AG09309 (cell line): ENCODE data around the gene AMBRA1.

Source experiments
- DNase-seq: peaks from one replicate; pipeline ENCODE4 v3.0.0-alpha.2; 2010; ENCODE audit warnings: low read depth
- H3K4me3 ChIP-seq: 2 replicates; pipeline ENCODE4 v1.5.1; 2011; ENCODE audit warnings: mild to moderate bottlenecking, low read depth, low read length, moderate library complexity; ENCODE audit not compliant: control insufficient read depth
- TF ChIP-seq, protein P1 (sequence below): IDR thresholded peaks from 2 replicates; pipeline ENCODE4 v1.5.1; 2011; ENCODE audit warnings: mild to moderate bottlenecking, low read depth, low read length, inconsistent platforms; ENCODE audit not compliant: insufficient read depth, control insufficient read depth; ENCODE audit errors: missing control alignments

Gene AMBRA1

GRCh38 chr11:46593550-46594373 lies at the start of gene AMBRA1:
TSS of gene AMBRA1 (minus strand) at chr11:46594023. CDS start at chr11:46548380, 45,643 bp downstream.
- DNase-seq = peak; percentile 74

GRCh38 chr11:46643531-46643930 lies 49.7 kb upstream of the AMBRA1 start:
- DNase-seq = no peak
- TF ChIP-seq, protein P1, sequence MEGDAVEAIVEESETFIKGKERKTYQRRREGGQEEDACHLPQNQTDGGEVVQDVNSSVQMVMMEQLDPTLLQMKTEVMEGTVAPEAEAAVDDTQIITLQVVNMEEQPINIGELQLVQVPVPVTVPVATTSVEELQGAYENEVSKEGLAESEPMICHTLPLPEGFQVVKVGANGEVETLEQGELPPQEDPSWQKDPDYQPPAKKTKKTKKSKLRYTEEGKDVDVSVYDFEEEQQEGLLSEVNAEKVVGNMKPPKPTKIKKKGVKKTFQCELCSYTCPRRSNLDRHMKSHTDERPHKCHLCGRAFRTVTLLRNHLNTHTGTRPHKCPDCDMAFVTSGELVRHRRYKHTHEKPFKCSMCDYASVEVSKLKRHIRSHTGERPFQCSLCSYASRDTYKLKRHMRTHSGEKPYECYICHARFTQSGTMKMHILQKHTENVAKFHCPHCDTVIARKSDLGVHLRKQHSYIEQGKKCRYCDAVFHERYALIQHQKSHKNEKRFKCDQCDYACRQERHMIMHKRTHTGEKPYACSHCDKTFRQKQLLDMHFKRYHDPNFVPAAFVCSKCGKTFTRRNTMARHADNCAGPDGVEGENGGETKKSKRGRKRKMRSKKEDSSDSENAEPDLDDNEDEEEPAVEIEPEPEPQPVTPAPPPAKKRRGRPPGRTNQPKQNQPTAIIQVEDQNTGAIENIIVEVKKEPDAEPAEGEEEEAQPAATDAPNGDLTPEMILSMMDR = no peak
- H3K4me3 ChIP-seq = no peak overlapping the region

More at GRCh38 chr11:46593550-46594373, at the start of gene AMBRA1:
- TF ChIP-seq, protein P1 = no peak
- peak within 1 kb of the TSS; percentile 95 for H3K4me3 ChIP-seq

DNA sequence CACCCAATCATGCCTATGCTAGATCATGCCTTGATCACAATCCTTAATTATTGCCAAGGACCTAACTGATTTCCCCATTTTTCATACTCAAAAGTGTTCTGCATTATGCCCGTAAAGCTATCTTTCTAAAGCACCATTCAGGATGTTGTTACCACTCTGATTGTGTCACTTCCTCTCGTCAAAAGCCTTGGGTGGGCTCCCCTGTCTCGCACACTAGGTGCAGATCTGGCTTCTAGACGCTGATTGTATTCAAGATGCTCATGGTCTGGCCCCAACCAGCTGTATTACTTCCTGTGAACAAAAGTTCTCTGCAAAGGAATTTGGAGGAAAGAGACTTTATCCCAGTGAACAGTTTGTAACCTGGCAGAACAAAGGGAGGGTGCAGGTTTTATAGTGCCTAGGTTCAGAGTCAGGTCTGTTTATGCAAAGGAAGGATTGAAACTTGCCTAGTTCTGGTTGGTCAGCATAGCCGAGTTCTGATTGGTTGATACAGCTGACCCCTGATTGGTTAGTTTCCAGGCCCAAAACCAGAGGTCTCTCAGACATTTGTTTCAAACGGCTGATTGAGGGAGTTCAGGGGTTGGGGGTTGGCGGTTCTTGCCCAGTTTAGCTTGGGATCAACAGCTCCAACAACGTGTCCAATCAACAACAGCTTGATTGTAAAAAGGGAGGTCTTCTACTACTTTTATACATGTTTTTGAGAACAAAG lies 49.0 kb upstream of the AMBRA1 start:
- TF ChIP-seq, protein P1 = no peak
- DNase-seq = no peak

DNA sequence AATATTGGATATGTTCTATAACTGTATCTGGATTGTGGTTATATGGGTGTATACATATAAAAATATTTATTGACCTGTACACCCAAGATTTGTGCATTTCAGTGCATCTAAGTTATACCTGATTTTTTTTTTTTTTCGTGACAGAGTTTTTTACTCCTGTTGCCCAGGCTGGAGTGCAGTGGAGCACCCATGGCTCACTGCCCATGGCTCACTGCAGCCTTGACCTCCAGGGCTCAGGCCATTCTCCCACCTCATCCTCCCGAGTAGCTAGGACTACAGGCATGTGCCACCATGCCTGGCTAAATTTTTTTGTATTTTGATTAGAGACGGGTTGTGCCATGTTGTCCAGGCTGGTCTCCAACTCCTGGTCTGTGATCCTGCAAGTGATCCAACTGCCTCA lies 47.8 kb upstream of the AMBRA1 start:
- no peak for DNase-seq
- TF ChIP-seq, protein P1 = no peak
- no peak overlapping the region for H3K4me3 ChIP-seq

More for the DNA sequence above, 49.0 kb upstream of the AMBRA1 start:
- H3K4me3 ChIP-seq = no peak overlapping the region

DNA sequence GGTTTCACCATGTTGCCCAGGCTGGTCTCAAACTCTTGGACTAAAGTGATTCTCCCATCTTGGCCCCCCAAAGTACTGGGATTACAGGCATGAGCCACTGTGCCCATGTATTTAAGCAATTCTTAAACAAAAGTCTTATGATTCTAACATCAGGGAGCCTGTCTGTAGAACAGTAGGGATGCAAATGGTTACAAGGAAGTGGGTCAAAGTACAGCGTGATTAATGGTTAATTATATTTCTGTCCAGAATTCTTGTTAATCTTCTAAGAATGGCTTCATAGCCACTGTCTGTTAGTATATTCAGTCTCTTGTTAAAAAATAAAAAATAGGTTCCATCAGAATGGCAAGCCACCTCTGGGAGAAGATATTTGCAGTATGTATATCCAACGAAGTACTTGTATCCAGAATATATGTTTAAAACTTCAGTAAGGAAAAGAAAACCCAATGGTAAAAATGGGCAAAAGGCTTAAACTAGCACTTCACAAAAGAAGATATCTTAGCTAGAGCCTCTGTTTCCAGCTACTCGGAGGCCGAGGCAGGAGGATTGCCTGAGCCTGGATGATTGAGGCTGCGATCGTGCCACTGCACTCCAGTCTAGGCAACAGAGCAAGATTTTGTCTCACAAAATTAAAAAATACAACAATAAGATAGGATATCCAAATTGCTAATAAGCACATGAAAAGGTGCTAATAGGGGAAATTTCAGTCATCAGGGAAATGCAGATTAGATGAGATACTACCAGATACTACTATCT lies 46.4 kb upstream of the AMBRA1 start:
- TF ChIP-seq, protein P1 = no peak
- H3K4me3 ChIP-seq = no peak overlapping the region
- DNase-seq = no peak

- H3K4me3 ChIP-seq = no peak overlapping the region
- no peak for DNase-seq
- TF ChIP-seq, protein P1 = no peak
Measured at GRCh38 chr11:46639197-46639839, 45.5 kb upstream of the AMBRA1 start.
